Measurements from ENCODE around the gene MOGAT2.

Gene MOGAT2

GRCh38 chr11:75731095-75731494 is 13.5 kb downstream of the MOGAT2 start:
- TF ChIP-seq CTCF (IDR thresholded peaks at IDR 0.05; ENCODE audit: low read depth, low read length, missing control alignments) = no peak
- H3K4me3 ChIP-seq (ENCODE audit: low read depth, low read length) = no peak overlapping the region
- no peak for DNase-seq (ENCODE audit: low read depth)
- in situ Hi-C loops (cut with HindIII; ENCODE audit: low sequenced_read_pairs) = no loop called here

GRCh38 chr11:75733071-75733430 is 15.4 kb downstream of the MOGAT2 start:
- in situ Hi-C loops (cut with HindIII; ENCODE audit: low sequenced_read_pairs) = no loop called here
- H3K4me3 ChIP-seq (ENCODE audit: low read depth, low read length) = no peak overlapping the region
- no peak for TF ChIP-seq CTCF (IDR thresholded peaks at IDR 0.05; ENCODE audit: low read depth, low read length, missing control alignments)
- no peak for DNase-seq (ENCODE audit: low read depth)

- DNase-seq (ENCODE audit: low read depth) = peak; percentile 24
- no peak for TF ChIP-seq CTCF (IDR thresholded peaks at IDR 0.05; ENCODE audit: low read depth, low read length, missing control alignments)
- H3K4me3 ChIP-seq (ENCODE audit: low read depth, low read length) = no peak overlapping the region
- in situ Hi-C loops (cut with HindIII; ENCODE audit: low sequenced_read_pairs) = no loop called here
Measured at GRCh38 chr11:75733431-75734107, 15.9 kb downstream of the MOGAT2 start.

- DNase-seq (ENCODE audit: low read depth) = no peak
- no peak overlapping the region for H3K4me3 ChIP-seq (ENCODE audit: low read depth, low read length)
- in situ Hi-C loops (cut with HindIII; ENCODE audit: low sequenced_read_pairs) = no loop called here
- TF ChIP-seq CTCF (IDR thresholded peaks at IDR 0.05; ENCODE audit: low read depth, low read length, missing control alignments) = no peak
Measured at GRCh38 chr11:75734491-75735180, 17.0 kb downstream of the MOGAT2 start.

GRCh38 chr11:75735181-75735845 is 17.7 kb downstream of the MOGAT2 start:
- TF ChIP-seq CTCF (IDR thresholded peaks at IDR 0.05; ENCODE audit: low read depth, low read length, missing control alignments) = no peak
- DNase-seq (ENCODE audit: low read depth) = no peak
- in situ Hi-C loops (cut with HindIII; ENCODE audit: low sequenced_read_pairs) = no loop called here
- no peak overlapping the region for H3K4me3 ChIP-seq (ENCODE audit: low read depth, low read length)

GRCh38 chr11:75737314-75737713 is 19.7 kb downstream of the MOGAT2 start:
- TF ChIP-seq CTCF (IDR thresholded peaks at IDR 0.05; ENCODE audit: low read depth, low read length, missing control alignments) = no peak
- no peak for DNase-seq (ENCODE audit: low read depth)
- H3K4me3 ChIP-seq (ENCODE audit: low read depth, low read length) = no peak overlapping the region
- in situ Hi-C loops (cut with HindIII; ENCODE audit: low sequenced_read_pairs) = no loop called here

Data from astrocyte of the cerebellum (primary cell).